Esophagus mucosa (tissue), 1 donor: Measurements from ENCODE around the gene KLHDC1. TPM values are rescaled to one million over a fixed set of nuclear protein-coding genes. Genes with fewer than 3 reads are reported as not detected.
"Not testable (repeated sequence)": the region's sequence is repeated elsewhere in the genome, so short reads cannot be mapped to it uniquely, and the experiment has no call there.

Experiments
- ATAC-seq: fragments of 200-7000 bp; cut with Tn5 transposase; one replicate; pipeline ENCODE4 v1.9.1; 2020
- total RNA-seq: library from RNA; stranded (reverse); gene quantifications from one replicate; pipeline ENCODE4 v1.2.4, GENCODE V29; 2023
- donor health status: DM: yes; HTN: yes; CAD: no.

Gene KLHDC1
- total RNA-seq, 1 donor from 2014 or later = 1.5 TPM

- ATAC-seq = no peak
These were observed 34.3 kb downstream of the KLHDC1 start for GRCh38 chr14:49727171-49727570.

DNA sequence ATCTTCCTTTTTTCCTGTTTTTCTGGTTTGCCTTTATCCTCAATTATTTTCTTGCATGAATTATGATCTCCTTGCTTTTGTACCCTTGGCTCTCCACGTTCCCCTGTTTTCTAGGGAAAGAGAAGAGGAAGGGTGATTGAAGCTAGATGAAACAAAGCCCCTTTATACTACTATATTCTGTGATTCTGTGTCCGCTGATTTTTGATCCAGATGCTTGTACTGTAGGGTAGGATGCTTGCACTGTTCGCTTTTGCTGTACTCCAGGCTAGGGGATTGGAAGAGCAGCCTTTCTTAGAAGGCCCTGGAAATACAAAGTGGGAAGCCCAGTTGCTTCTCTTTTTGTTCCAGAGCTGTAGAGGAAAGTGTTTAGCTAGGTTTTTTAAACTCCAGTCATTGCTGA is 40.0 kb downstream of the KLHDC1 start:
- ATAC-seq = no peak

DNA sequence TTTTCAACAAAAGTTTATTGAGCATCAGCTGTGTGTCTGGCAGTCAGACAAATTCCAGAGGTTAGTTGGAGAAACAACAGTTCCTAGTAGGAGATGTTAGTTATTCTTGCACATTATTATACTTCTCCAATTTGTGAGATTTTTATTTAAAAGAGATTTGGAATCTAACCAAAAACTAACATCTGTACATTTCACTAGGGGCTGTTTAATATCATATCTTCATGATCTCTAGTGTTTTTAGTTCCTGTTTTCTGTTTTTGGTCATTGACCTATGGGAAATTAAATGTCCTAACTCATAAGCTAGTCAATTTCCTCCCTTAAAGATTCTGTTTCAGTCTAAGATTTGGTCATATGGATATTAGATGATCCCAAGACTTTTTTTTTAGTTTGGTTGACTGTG is 40.9 kb downstream of the KLHDC1 start:
- no peak for ATAC-seq

- ATAC-seq = not testable (repeated sequence)
These were observed 42.7 kb downstream of the KLHDC1 start for GRCh38 chr14:49735669-49736068.

GRCh38 chr14:49745191-49745590 is 52.3 kb downstream of the KLHDC1 start:
- ATAC-seq = no peak

GRCh38 chr14:49746476-49746875 is 53.6 kb downstream of the KLHDC1 start:
- ATAC-seq = not testable (repeated sequence)

DNA sequence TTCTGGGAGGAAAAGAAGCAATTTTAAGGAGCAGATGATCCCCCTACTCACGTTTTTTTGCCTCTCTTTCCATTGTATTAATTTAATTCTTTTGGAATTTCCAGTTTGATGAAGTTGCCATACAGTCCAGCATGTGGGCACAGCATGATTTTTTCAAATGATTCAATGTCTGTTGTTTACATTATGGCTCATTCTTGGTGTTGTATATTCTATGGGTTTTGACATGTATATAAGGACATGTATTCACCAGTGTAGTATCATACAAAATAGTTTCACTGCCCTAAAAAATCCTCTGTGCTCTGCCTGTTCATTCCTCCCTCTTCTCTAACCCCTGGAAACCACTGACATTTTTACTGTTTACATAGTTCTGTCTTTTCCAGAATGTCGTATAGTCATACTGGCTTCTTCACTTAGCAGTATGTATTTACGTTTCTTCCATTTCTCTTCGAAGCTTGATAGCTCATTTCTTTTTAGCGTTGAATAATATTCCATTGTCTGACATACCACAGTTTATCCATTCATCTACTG is 61.7 kb downstream of the KLHDC1 start:
- peak; percentile 61 for ATAC-seq

GRCh38 chr14:49755378-49755777 is 62.5 kb downstream of the KLHDC1 start:
- ATAC-seq = no peak

DNA sequence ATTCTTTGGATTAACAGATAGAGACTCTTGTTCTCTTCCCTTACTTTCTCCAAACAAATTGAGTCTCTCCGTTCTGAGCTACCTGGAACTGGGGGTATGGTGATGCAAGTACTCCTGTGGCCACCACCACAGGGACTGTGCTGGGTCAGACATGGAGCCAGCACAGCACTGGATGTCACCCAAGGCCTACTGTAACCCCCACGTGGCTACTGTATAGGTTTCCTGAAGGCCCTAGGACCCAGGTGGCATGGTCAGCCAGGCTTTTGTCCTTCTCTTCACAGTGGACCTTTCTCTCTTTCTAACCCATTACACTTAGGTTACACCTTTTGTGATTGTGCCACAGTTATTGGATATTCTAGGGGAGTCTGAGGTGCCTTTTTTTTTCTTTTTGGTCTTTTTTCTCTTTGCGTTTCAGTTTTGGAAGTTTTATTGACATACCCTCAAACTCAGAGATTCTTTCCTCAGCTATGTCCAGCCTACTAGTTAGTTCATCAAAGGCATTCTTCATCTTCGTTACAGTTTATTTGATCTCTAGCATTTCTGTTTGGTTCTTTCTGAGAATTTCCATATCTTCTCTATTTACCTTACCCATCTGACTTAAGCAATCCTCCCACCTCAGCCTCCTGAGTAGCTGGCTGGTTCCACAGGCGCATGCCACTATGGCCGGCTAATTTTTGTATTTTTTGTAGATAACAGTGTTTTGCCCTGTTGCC is 69.1 kb downstream of the KLHDC1 start:
- no peak for ATAC-seq

- ATAC-seq = peak; percentile 8
These were observed 73.9 kb downstream of the KLHDC1 start for GRCh38 chr14:49766839-49767238.

GRCh38 chr14:49767270-49767570 is 74.3 kb downstream of the KLHDC1 start:
- ATAC-seq = no peak

DNA sequence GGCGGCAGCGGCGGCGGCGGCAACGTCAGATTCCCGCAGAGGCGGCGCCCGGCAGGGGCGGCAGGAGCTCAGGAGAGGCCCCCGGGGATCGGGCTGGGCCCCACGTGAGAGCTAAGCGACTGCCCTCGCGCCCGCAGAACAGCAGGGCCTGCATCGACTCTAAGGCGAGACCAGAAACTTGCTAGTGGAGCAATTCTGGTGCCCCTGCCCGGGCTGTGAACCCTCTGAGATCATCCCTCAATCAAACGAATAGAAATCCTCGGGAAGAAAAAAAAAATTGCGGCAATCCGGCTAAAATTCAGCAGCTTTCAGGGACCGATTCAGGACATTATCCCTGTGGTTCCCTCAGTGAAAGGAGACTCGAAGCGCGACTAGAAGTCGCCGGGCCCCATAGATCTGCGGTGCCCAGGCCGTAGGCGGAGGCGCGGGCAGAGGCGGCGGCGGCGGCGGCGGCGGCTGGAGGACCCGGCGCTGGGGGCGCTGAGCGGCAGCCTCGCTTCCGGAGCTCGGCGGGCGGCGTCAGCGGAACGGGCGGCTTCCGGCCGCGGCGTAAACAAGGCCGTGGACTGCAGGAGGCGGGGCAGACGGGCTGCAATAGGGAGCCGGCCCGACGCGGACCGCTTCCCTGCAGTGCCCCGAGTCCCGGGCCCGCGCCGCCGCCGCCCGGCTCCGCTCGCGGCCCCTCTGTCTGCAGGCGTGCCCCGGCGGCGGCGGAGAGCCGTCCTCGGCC is 74.8 kb downstream of the KLHDC1 start, which contains the start of gene KLHDC2:
Gene KLHDC2 (plus strand): TSS at position 583 of the 730 bp plus-strand sequence. CDS start 316 bp downstream, outside the sequence.
- peak; percentile 91 for ATAC-seq

GRCh38 chr14:49768301-49769121 is 75.6 kb downstream of the KLHDC1 start:
- peak; percentile 77 for ATAC-seq

DNA sequence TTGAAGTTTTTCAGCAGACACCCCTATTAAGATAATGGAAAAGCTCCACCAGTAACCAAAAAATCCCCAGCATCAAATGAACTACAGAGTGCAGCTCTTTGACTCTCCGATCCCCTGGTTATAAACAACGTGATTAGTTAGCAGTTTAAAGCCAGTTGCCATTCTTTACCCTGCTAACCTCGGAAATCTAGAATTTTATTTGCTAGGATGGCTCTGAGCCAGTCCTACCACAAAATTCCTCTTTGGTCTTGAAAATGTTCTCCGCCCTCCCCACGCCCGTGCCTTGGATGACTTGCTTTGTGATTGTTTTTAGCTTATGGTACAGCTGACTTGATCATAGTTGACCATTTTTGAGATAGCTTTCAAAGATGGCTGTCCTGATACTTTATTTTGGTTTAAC is 76.3 kb downstream of the KLHDC1 start:
- ATAC-seq = no peak

- no peak for ATAC-seq
These were observed 76.8 kb downstream of the KLHDC1 start for GRCh38 chr14:49769581-49770211.

GRCh38 chr14:49770212-49770817 is 77.4 kb downstream of the KLHDC1 start:
- no peak for ATAC-seq

GRCh38 chr14:49771691-49772090 is 78.8 kb downstream of the KLHDC1 start:
- ATAC-seq = not testable (repeated sequence)

GRCh38 chr14:49774106-49774505 is 81.2 kb downstream of the KLHDC1 start:
- ATAC-seq = no peak

- ATAC-seq = no peak
These were observed 85.5 kb downstream of the KLHDC1 start for GRCh38 chr14:49778421-49778820.

DNA sequence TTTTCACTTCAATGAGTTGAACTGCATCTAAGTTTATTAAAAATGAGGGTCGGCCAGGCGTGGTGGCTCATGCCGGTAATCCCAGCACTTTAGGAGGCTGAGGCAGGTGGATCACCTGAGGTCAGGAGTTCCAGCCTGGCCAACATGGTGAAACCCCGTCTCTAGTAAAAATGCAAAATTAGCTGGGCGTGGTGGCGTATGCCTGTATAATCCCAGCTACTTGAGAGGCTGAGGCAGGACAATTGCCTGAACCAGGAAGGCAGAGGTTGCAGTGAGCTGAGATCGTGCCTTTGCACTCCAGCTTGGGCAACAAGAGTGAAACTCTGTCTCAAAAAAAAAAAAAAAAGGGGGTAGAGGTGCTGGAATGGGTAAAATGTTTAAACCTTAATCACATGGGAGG is 88.1 kb downstream of the KLHDC1 start:
- not testable (repeated sequence) for ATAC-seq

DNA sequence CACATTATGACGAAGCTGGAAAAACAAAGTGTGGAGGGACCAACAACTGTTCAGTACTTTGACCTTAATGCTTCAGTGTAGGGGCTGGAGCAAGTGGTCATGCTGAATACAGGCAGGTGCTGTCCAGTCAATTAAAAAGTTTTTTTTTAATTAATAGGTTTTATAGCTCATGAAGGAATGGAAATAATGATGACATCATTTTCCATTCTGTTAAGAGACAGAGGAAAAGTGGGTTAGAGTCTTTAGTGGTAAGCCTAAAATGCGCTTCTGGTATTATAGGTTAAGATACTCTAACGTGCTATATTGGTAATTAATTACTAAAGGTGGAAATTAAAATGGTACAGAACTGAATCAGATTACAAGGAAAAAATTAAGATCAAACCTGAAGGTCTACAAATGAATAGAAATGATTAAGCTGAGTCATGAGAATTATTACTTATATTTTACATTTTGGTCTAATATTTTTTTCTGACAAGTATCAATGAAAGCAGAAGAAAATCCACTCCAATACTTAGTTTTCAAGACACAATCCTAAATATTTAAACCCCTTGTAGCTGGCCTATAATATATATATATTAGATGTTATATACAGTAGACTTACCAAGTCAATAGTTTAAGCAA is 90.6 kb downstream of the KLHDC1 start:
- no peak for ATAC-seq

DNA sequence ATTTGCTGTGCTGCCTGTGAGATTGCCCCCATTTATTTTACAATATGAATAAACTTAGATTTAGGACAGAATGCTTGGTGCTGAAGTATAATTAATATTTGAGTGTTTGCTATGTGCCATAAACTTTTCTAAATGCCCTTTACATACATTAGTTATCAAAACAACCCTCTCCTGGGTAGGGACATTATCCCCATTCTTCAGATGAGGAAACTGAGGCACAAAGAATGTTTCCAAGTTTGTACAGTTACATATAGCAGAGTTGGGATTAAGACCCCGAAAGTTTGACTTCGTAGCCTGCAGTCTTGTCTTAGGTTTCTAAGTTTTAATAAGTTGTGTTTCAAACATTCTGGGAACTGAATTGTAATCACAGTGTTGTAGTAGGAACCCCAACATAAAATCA is 93.4 kb downstream of the KLHDC1 start:
- ATAC-seq = no peak
